Hepatic stellate cell (primary cell): ENCODE measurements around the gene DSP.

Experiments
- DNase-seq: peaks from one replicate; pipeline ENCODE4 v3.0.0; 2011; ENCODE audit warnings: low spot score

The DSP gene

DNA sequence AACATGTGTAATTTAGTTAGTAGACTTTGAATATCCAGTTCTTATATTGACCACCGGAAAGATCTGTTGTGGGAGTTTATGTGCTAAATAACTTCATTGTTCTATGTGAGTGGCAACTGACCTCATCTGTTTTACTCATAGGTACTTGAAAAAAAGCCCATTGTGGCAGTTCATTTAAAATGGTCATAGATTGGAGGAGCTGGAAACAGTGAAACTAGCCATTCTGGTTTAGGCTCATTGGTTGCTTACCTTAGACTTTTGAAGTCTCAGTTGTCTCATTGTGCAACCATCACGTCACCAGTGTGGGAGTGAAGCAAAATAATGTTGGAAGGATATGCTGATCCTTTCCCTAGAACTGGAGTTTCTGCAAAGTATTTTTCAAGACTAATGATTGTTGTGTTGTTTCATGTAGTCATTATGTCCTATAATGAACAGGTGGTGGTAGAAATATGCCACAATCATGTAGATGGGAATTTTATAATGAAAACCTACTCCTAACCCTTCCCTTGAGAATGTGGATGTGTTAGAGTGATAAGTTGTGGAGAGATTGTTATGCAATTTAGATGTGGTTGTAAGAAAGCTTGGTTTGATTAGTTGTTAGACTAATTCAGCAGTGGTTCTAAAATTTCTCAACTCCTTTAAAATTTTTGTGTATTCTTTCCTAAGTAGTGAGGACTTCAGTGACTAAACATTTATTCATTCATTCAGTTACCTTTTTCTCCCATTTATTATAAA lies 18.3 kb downstream of the DSP start:
- no peak for DNase-seq

DNA sequence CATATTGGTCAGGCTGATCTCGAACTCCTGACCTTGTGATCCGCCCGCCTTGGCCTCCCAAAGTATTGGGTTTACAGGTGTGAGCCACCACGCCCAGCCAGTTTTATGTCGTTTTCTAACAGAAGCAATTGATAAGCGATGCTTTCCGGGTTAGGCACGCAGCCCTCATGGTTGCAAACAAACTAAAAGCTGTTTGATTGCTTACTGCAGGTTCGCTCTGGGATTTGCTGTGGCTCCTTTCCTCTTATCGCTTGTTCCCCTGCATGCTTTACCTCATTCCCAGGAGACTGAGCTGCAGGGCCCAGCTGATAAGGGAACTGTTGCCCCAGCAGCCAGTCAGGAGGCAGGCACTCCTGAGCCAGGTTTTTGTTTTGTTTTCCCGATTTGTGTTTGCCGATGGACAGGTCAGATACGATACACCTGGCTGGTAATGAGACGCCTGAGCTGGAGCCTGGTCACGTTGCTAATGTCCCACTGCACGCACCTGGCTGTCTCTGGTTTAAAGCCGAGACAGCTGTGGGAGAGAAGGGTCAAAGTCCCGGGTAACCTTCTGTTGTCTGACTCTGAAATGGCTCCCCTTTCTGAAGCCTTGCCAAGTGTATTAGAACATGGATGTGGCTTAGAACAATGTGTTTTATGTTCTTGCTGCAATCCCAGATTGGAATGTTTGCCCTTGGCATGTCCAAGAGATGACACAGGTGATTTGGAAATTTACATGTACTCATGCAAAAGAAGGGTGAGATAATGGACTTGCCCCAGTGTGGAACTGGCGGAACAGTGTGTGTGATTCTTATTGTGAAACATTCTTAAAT lies 19.9 kb downstream of the DSP start:
- no peak for DNase-seq

- DNase-seq: no peak
Observed at GRCh38 chr6:7562769-7563168, 21.3 kb downstream of the DSP start.

- no peak for DNase-seq
Observed at GRCh38 chr6:7566107-7566506, 24.6 kb downstream of the DSP start.

DNA sequence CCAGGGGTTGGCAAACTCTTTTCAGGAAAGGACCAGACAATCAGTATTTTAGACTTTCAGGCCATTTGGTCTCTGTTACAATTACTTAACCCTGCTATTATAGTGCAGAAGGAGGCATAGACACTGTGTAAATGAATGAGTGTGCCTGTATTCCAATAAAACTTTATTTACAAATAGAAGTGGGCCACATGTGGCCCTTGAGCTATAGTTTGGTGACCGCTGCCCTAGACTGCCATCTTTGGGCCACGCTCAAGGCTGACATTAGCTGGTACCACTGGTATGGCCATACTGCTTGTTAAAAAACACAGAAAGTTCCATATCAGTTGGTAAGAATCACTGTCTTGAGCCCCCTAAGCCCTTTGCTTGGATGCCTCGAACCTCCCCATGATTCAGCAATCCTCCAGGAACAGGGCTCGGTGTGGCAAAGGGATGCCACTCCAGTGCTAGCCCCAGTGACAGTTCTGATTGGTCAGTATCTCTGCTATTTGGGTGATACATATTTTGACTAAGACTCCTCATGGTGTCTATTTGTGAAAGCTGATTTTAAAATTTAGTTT lies 25.2 kb downstream of the DSP start:
- DNase-seq: no peak

DNA sequence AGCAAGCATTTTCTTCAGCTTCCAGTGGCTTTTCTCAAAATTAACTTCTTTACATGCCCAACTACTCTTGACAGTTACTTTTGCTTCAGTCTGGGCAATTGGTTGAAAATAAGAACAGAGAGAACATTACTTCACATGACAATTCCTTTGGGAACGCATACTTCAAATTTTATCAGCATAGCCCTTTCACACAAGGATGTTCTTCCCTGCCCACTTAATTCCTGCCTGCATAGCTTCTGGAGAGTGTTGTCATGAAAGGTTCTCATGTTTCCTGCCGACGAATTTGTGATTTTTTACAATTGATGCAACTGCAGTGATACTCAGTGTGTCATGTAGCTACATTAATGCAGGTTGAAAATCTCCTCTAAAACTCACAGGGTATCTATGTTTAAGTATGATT lies 26.6 kb downstream of the DSP start:
- DNase-seq: peak; percentile 69

DNA sequence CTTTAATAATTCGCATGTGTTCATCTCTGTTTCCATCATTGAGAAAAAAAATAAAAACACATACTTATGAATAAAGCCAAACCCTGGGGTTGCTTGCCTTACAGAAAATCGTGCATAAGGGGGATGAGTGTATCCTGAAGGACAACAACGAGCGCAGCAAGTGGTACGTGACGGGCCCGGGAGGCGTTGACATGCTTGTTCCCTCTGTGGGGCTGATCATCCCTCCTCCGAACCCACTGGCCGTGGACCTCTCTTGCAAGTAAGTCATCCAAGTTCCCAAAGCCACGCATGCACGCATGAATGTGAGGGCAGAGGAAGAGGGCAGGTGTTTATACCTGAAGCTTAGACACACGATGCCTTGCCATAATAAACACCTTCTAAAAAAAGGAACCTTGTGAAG lies 27.6 kb downstream of the DSP start:
- DNase-seq: no peak

GRCh38 chr6:7572213-7572943 lies 30.9 kb downstream of the DSP start:
- no peak for DNase-seq

DNA sequence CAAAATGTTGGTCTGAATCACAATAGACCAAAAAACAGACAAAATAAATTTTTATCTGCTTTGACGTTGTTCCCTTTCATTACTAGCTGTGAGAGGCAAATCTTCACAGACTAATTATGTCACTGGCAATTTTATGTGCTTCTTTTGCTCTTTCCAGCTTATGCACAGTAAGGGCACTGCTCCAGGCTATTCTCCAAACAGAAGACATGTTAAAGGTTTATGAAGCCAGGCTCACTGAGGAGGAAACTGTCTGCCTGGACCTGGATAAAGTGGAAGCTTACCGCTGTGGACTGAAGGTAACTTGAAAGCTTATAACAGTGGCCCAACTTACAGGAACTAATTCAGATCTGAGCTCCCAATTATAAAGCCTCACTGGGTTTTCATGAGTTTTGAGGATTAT lies 33.0 kb downstream of the DSP start:
- DNase-seq: no peak

- DNase-seq: no peak
Observed at GRCh38 chr6:7578516-7578915, 37.0 kb downstream of the DSP start.

- no peak for DNase-seq
Observed at GRCh38 chr6:7578931-7579330, 37.5 kb downstream of the DSP start.

GRCh38 chr6:7579851-7580250 lies 38.4 kb downstream of the DSP start:
- DNase-seq: no peak

DNA sequence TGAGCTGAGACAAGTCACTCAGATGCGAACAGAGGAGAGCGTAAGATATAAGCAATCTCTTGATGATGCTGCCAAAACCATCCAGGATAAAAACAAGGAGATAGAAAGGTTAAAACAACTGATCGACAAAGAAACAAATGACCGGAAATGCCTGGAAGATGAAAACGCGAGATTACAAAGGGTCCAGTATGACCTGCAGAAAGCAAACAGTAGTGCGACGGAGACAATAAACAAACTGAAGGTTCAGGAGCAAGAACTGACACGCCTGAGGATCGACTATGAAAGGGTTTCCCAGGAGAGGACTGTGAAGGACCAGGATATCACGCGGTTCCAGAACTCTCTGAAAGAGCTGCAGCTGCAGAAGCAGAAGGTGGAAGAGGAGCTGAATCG lies 39.1 kb downstream of the DSP start:
- no peak for DNase-seq

- DNase-seq: no peak
Observed at GRCh38 chr6:7580927-7581618, 39.6 kb downstream of the DSP start.

DNA sequence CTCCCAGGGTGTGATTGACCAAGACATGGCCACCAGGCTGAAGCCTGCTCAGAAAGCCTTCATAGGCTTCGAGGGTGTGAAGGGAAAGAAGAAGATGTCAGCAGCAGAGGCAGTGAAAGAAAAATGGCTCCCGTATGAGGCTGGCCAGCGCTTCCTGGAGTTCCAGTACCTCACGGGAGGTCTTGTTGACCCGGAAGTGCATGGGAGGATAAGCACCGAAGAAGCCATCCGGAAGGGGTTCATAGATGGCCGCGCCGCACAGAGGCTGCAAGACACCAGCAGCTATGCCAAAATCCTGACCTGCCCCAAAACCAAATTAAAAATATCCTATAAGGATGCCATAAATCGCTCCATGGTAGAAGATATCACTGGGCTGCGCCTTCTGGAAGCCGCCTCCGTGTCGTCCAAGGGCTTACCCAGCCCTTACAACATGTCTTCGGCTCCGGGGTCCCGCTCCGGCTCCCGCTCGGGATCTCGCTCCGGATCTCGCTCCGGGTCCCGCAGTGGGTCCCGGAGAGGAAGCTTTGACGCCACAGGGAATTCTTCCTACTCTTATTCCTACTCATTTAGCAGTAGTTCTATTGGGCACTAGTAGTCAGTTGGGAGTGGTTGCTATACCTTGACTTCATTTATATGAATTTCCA lies 43.9 kb downstream of the DSP start:
- no peak for DNase-seq

- DNase-seq: peak; percentile 14
Observed at GRCh38 chr6:7587631-7588100, 46.2 kb downstream of the DSP start.

GRCh38 chr6:7588506-7588905 lies 47.0 kb downstream of the DSP start:
- DNase-seq: no peak

- no peak for DNase-seq
Observed at GRCh38 chr6:7589221-7589620, 47.8 kb downstream of the DSP start.

DNA sequence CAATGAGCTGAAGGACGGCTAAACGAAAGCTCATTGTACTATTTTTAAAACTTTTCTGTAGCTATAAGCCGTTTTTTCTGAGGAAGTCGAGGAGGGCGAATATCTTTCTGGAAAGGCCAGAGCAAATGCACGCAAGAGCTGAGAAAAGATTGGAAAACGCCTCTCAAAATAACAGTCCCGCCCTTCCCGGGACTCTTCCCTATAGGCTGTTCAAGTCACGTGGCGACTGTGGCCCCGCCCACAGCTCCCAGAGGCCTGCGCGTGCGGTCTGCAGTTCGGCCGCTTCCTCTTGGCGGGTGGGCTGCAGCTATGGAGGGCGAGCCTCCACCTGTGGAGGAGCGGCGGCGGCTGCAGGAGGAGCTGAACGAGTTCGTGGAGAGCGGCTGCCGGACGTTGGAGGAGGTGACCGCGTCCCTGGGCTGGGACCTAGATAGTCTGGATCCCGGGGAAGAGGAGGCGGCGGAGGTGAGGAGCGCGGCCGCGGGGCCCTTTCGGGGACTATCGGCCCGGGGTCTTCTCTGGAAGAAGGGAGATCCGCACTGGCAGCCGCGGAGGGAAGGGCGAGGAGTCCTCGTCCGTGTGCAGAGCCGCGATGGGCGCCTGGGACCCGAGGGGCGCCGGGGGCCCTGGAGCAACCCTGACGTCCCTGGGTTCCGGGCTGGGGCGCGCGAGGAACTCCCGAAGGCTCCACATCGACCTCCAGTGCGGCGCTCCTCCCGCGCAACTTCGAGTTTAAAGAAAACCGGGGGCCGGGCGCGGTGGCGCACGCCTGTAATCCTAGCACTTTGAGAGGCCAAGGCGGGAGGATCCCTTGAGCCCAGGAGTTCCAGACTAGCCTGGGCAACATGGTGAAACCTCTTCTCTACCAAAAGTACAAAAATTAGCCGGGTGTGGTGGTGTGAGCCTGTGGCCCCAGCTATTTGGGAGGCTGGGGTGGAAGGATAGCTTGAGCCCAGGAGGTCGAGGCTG lies 48.8 kb downstream of the DSP start, which contains the start of gene SNRNP48:
Gene SNRNP48, plus strand, starts transcription at position 250 of the 969 bp plus-strand sequence. Its CDS starts 60 bp downstream, at position 310.
- DNase-seq: peak; percentile 84

DNA sequence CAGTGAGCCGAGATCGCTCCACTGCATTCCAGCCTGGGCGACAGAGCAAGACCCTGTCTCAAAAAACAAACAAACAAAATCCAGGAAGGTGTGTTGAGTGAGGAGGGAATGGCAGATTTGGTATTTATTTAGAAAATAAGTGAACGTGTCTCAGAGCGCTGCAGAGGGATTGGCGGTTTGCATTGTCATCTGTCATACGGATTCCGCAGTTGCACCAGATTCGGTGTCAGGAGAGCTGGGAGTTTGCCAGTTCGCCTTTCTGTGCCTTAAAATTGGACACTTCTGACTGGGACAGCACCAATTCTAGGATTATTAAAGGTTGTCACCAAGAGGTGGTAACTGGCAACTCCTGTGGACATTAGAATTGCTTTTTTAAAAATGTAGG lies 49.4 kb downstream of the DSP start:
- DNase-seq: peak; percentile 21
